HPDE6-E6E7 (cell line): Measurements from ENCODE around the gene HLTF.
A peak's percentile ranks its signal among the peaks of the same experiment; 100 is the strongest.

ENCODE experiments used
- DNase-seq: peaks from one replicate; pipeline ENCODE4 v3.0.0; 2011; ENCODE audit warnings: missing footprints; ENCODE audit errors: extremely low spot score

HLTF gene

GRCh38 chr3:149089395-149089794, 3.1 kb upstream of the HLTF start:
- DNase-seq = no peak

- no peak for DNase-seq
Observed at GRCh38 chr3:149087208-149087607, 875 bp upstream of the HLTF start.

GRCh38 chr3:149085828-149086231, 503 bp downstream of the HLTF start:
- no peak for DNase-seq

- DNase-seq = no peak
Observed at GRCh38 chr3:149081772-149082171, 4.6 kb downstream of the HLTF start.

GRCh38 chr3:149080699-149081091, 5.6 kb downstream of the HLTF start:
- DNase-seq = peak; percentile 26

- DNase-seq = no peak
Observed at GRCh38 chr3:149080011-149080698, 6.2 kb downstream of the HLTF start.

- DNase-seq = no peak
Observed at GRCh38 chr3:149077628-149078027, 8.7 kb downstream of the HLTF start.

- no peak for DNase-seq
Observed at GRCh38 chr3:149067883-149068282, 18.4 kb downstream of the HLTF start.

- DNase-seq = no peak
Observed at GRCh38 chr3:149061776-149062175, 24.6 kb downstream of the HLTF start.

- no peak for DNase-seq
Observed at GRCh38 chr3:149058602-149059001, 27.7 kb downstream of the HLTF start.

- no peak for DNase-seq
Observed at GRCh38 chr3:149058198-149058597, 28.1 kb downstream of the HLTF start.

GRCh38 chr3:149055575-149055974, 30.8 kb downstream of the HLTF start:
- DNase-seq = no peak

GRCh38 chr3:149044339-149045083, 41.8 kb downstream of the HLTF start:
- DNase-seq = no peak

GRCh38 chr3:149042789-149043386, 43.4 kb downstream of the HLTF start:
- peak; percentile 9 for DNase-seq

GRCh38 chr3:149038322-149038721, 48.0 kb downstream of the HLTF start:
- no peak for DNase-seq

GRCh38 chr3:149037684-149038083, 48.6 kb downstream of the HLTF start:
- DNase-seq = no peak

GRCh38 chr3:149031096-149031495, 55.2 kb downstream of the HLTF start:
- no peak for DNase-seq

- no peak for DNase-seq
Observed at GRCh38 chr3:149026718-149027117, 59.6 kb downstream of the HLTF start.

GRCh38 chr3:149023951-149024350, 62.4 kb downstream of the HLTF start:
- no peak for DNase-seq

- no peak for DNase-seq
Observed at GRCh38 chr3:149021830-149022229, 64.5 kb downstream of the HLTF start.

GRCh38 chr3:149020839-149021252, 65.5 kb downstream of the HLTF start:
- DNase-seq = no peak

GRCh38 chr3:149020196-149020838, 66.0 kb downstream of the HLTF start:
- no peak for DNase-seq
